H1 (cell line): ENCODE results near the gene RGS6. TPM values are rescaled to one million over a fixed set of nuclear protein-coding genes. Genes with fewer than 3 reads are reported as not detected.

ENCODE experiments used
- CTCF ChIA-PET: fragments of 300-600 bp; sonication (Branson Sonifier 250); formaldehyde crosslinking; loops from one replicate; lab custom pipeline; 2021; ENCODE audit not compliant: partially characterized antibody; lab: Charles Lee
- POLR2A ChIA-PET: fragments of 300-600 bp; sonication (Branson Sonifier 250); formaldehyde crosslinking; loops from one replicate; lab custom pipeline; 2021; ENCODE audit warnings: inconsistent platforms; ENCODE audit not compliant: partially characterized antibody; lab: Charles Lee
- DNase-seq, 2 experiments: peaks; one replicate each; pipeline versions ENCODE4 v3.0.0 to v3.0.0-alpha.2; 2010 to 2022; ENCODE audit warnings: low spot score in 2 of 2, low read depth in 1 of 2, mixed read lengths in 1 of 2
- FAIRE-seq: peaks from 2 replicates; lab custom pipeline; 2011; peaks lifted over from hg19 to GRCh38; lab: Jason Lieb, UNC
- H2AFZ ChIP-seq: 2 replicates; pipeline ENCODE4 v1.8.1; 2012; ENCODE audit warnings: low read length, inconsistent platforms
- H2AK5ac ChIP-seq: 2 replicates; pipeline ENCODE4 v1.6.1; 2013; ENCODE audit warnings: low read depth, low read length
- H2BK120ac ChIP-seq: replicated peaks from 2 replicates; pipeline ENCODE3; 2013; ENCODE audit warnings: low read depth, low read length, inconsistent platforms
- H2BK12ac ChIP-seq: 2 replicates; pipeline ENCODE4 v1.6.1; 2013; ENCODE audit warnings: low read depth, low read length
- H2BK15ac ChIP-seq: 2 replicates; pipeline ENCODE4 v1.6.1; 2013; ENCODE audit warnings: low read length
- H2BK20ac ChIP-seq: 2 replicates; pipeline ENCODE4 v1.6.1; 2013; ENCODE audit warnings: low read length
- H2BK5ac ChIP-seq: 2 replicates; pipeline ENCODE4 v1.6.1; 2013; ENCODE audit warnings: low read depth, low read length
- H3K14ac ChIP-seq: 2 replicates; pipeline ENCODE4 v1.6.1; 2013; ENCODE audit warnings: inconsistent platforms; ENCODE audit not compliant: insufficient read length
- H3K18ac ChIP-seq: 2 replicates; pipeline ENCODE4 v1.6.1; 2013; ENCODE audit warnings: low read length; ENCODE audit errors: extremely low read depth
- H3K23ac ChIP-seq: 2 replicates; pipeline ENCODE4 v1.6.1; 2013; ENCODE audit warnings: inconsistent platforms; ENCODE audit not compliant: insufficient read length
- H3K23me2 ChIP-seq: 2 replicates; pipeline ENCODE4 v1.6.1; 2013; ENCODE audit warnings: low read depth, low read length
- H3K27ac ChIP-seq: 2 replicates; pipeline ENCODE4 v1.6.1; 2011; ENCODE audit warnings: low read depth, low read length, inconsistent platforms
- H3K27me3 ChIP-seq, 4 experiments: replicated peaks in 1 of 4; 1 replicate in 1 of 4; 2 replicates in 3 of 4; pipeline versions ENCODE4 v1.6.1 to v1.8.1; 2011 to 2013; ENCODE audit warnings: low read length in 3 of 4, mild to moderate bottlenecking in 3 of 4, inconsistent platforms in 2 of 4, mixed read lengths in 2 of 4, moderate library complexity in 1 of 4; ENCODE audit not compliant: control insufficient read depth in 3 of 4, insufficient read depth in 3 of 4; ENCODE audit errors: extremely low read depth in 1 of 4
- H3K36me3 ChIP-seq, 4 experiments: 2 replicates each; pipeline versions ENCODE4 v1.6.1 to v1.8.1; 2011 to 2013; ENCODE audit warnings: mild to moderate bottlenecking in 4 of 4, low read length in 3 of 4, moderate library complexity in 2 of 4, control low read depth in 1 of 4, inconsistent platforms in 1 of 4; ENCODE audit not compliant: insufficient read depth in 4 of 4, control insufficient read depth in 2 of 4
- H3K4ac ChIP-seq: replicated peaks from 2 replicates; pipeline ENCODE3; 2013; ENCODE audit warnings: low read length, low read depth, mixed read lengths, inconsistent platforms; ENCODE audit not compliant: insufficient read length
- H3K4me1 ChIP-seq, 4 experiments: replicated peaks in 1 of 4; 1 replicate in 1 of 4; 2 replicates in 3 of 4; pipeline versions ENCODE4 v1.6.1 to v1.8.1; 2011 to 2013; ENCODE audit warnings: low read length in 3 of 4, inconsistent platforms in 2 of 4, mixed read lengths in 1 of 4; ENCODE audit not compliant: insufficient read depth in 4 of 4, control insufficient read depth in 3 of 4
- H3K4me2 ChIP-seq, 2 experiments: 2 replicates each; pipeline versions ENCODE4 v1.6.1 to v1.8.1; 2011 to 2013; ENCODE audit warnings: low read depth in 2 of 2, low read length in 2 of 2, control low read depth in 1 of 2, inconsistent platforms in 1 of 2, mild to moderate bottlenecking in 1 of 2; ENCODE audit not compliant: insufficient read depth in 1 of 2
- H3K4me3 ChIP-seq, 4 experiments: fragments of 200-600, 300-600 bp in 1 of 4; sonication (generic), shearing (Covaris generic), sonication (Bioruptor Twin) in 1 of 4; 2 replicates each; pipeline versions ENCODE4 v1.5.1 to v1.8.1; 2011 to 2016; ENCODE audit warnings: low read length in 4 of 4, low read depth in 3 of 4, control low read depth in 2 of 4, inconsistent platforms in 2 of 4, mild to moderate bottlenecking in 2 of 4, mixed read lengths in 1 of 4, moderate library complexity in 1 of 4; ENCODE audit not compliant: insufficient read depth in 2 of 4; ENCODE audit errors: extremely low read depth in 1 of 4
- H3K56ac ChIP-seq: replicated peaks from 2 replicates; pipeline ENCODE3; 2013; ENCODE audit warnings: low read depth, mild to moderate bottlenecking, mixed read lengths, low read length, inconsistent platforms; ENCODE audit not compliant: insufficient read length
- H3K79me1 ChIP-seq: 2 replicates; pipeline ENCODE4 v1.6.1; 2013; ENCODE audit warnings: low read depth, low read length, control low read depth
- H3K79me2 ChIP-seq, 2 experiments: 2 replicates each; pipeline versions ENCODE4 v1.6.1 to v1.8.1; 2012 to 2013; ENCODE audit warnings: low read length in 2 of 2, mild to moderate bottlenecking in 2 of 2, inconsistent platforms in 1 of 2; ENCODE audit not compliant: insufficient read depth in 2 of 2, control insufficient read depth in 1 of 2
- H3K9ac ChIP-seq, 4 experiments: replicated peaks in 1 of 4; 1 replicate in 1 of 4; 2 replicates in 3 of 4; pipeline versions ENCODE4 v1.6.1 to v1.8.1; 2011 to 2013; ENCODE audit warnings: low read depth in 3 of 4, low read length in 3 of 4, control low read depth in 2 of 4, mild to moderate bottlenecking in 2 of 4, moderate library complexity in 2 of 4, inconsistent platforms in 1 of 4; ENCODE audit errors: extremely low read depth in 1 of 4
- H3K9me3 ChIP-seq, 2 experiments: 2 replicates each; pipeline versions ENCODE4 v1.6.1 to v1.8.1; 2012 to 2013; ENCODE audit warnings: mild to moderate bottlenecking in 2 of 2, moderate library complexity in 2 of 2, control low read depth in 1 of 2, inconsistent platforms in 1 of 2, low read depth in 1 of 2, low read length in 1 of 2, mixed read lengths in 1 of 2; ENCODE audit not compliant: insufficient read depth in 2 of 2
- H4K20me1 ChIP-seq, 2 experiments: replicated peaks in 1 of 2; 2 replicates each; pipeline versions ENCODE3 to v1.8.1; 2011 to 2013; ENCODE audit warnings: inconsistent platforms in 2 of 2, low read length in 2 of 2, mild to moderate bottlenecking in 1 of 2; ENCODE audit not compliant: insufficient read depth in 2 of 2, control insufficient read depth in 1 of 2
- H4K5ac ChIP-seq: 2 replicates; pipeline ENCODE4 v1.6.1; 2013; ENCODE audit warnings: low read length, low read depth, mixed read lengths, inconsistent platforms; ENCODE audit not compliant: insufficient read length
- H4K8ac ChIP-seq: 2 replicates; pipeline ENCODE4 v1.8.0; 2013; ENCODE audit warnings: mild to moderate bottlenecking, moderate library complexity, low read length, inconsistent platforms; ENCODE audit not compliant: insufficient read depth; ENCODE audit errors: extremely low read depth
- H4K91ac ChIP-seq: replicated peaks from 2 replicates; pipeline ENCODE3; 2013; ENCODE audit warnings: low read length, mixed read lengths, inconsistent platforms; ENCODE audit not compliant: insufficient read length
- CHD2 ChIP-seq: IDR thresholded peaks from 2 replicates; pipeline ENCODE4 v1.6.1; 2012; ENCODE audit warnings: low read length, improper control_type of control experiment
- NRF1 ChIP-seq: IDR thresholded peaks from 2 replicates; pipeline ENCODE4 v1.6.1; 2011; ENCODE audit warnings: mild to moderate bottlenecking, low read depth, low read length, improper control_type of control experiment
- TAF1 ChIP-seq: IDR thresholded peaks from 2 replicates; pipeline ENCODE4 v1.6.1; 2011; ENCODE audit warnings: mild to moderate bottlenecking, low read depth, low read length
- WGBS, 2 experiments: shearing (Covaris generic) in 1 of 2; methylation state at CpG; one replicate each; pipeline versions ENCODE4 v1.1.6 to v1.1.7; 2013 to 2015; ENCODE audit warnings: low lambda C conversion rate in 2 of 2, mixed read lengths in 2 of 2, inconsistent platforms in 1 of 2, low coverage in 1 of 2, missing lambda C conversion rate in 1 of 2; ENCODE audit not compliant: insufficient replicate concordance in 2 of 2, insufficient coverage in 1 of 2, insufficient read length in 1 of 2; ENCODE audit errors: extremely low coverage in 1 of 2, missing lambda C conversion rate in 1 of 2; 5-methylcytosine and 5-hydroxymethylcytosine counted together
- polyA plus RNA-seq, 7 experiments: library from polyadenylated mRNA; depleted of rRNA in 3 of 7; stranded (reverse) in 5 of 7; unstranded in 2 of 7; fragments of >200 nt in 5 of 7; fragments of 200-250 nt in 2 of 7; gene quantifications; 1 replicate in 5 of 7; 2 replicates in 1 of 7; 4 replicates in 1 of 7; pipeline versions ENCODE4 v1.2.1 to v1.2.3, GENCODE V29; 2011 to 2013; ENCODE audit warnings: missing spikeins in 2 of 7, mixed read lengths in 2 of 7
- total RNA-seq: library from RNA; stranded (reverse); fragmentation: NEBNext Ultra II Directional; extraction: Animal tissue kit (Norgen Biotek cat#: 25700); gene quantifications from 2 replicates; pipeline ENCODE4 v1.2.1, GENCODE V29; 2021

Gene RGS6
- total and polyA plus RNA-seq, 2 of the 8 experiments (the other 6 are each of a cell fraction or from before 2014, with no cell fraction given): 0.26 to 1.1 TPM

GRCh38 chr14:72278316-72278715 is 346.1 kb downstream of the RGS6 start:
- H3K79me1 ChIP-seq: no peaks in the 10 kb centered on the region
- no peak overlapping the region for H4K5ac ChIP-seq
- H3K9me3 ChIP-seq: peaks cover 8 to 12% of the 10 kb centered on the region in 2 experiments
- H3K23me2 ChIP-seq: no peaks in the 10 kb centered on the region
- POLR2A ChIA-PET: no interaction called here
- H3K4me3 ChIP-seq: no peak overlapping the region
- H3K36me3 ChIP-seq: no peaks in the 10 kb centered on the region
- FAIRE-seq (no peak), DNase-seq (no peak)
- H3K56ac ChIP-seq: no peak overlapping the region
- no peaks in the 10 kb centered on the region for H3K4me1 ChIP-seq
- no peak overlapping the region for H3K23ac ChIP-seq
- no peak overlapping the region for H4K8ac ChIP-seq
- H2AK5ac ChIP-seq: no peak overlapping the region
- H2BK120ac ChIP-seq: no peak overlapping the region
- 93% methylated on average over 3 of the region's 3 CpGs; no CpG with 5 or more reads in 1 of the 2 experiments for WGBS, 2 experiments
- CTCF ChIA-PET: interaction anchor here (0.7 to 1.0 kb wide), 2 partner anchors 14 to 254 kb away, joined by 3 to 10 read pairs; no protein-coding TSS in a partner anchor
- no peak overlapping the region for H3K9ac ChIP-seq
- H2AFZ ChIP-seq: no peak overlapping the region
- no peak overlapping the region for H2BK12ac ChIP-seq
- no peaks in the 10 kb centered on the region for H3K27me3 ChIP-seq
- no peak overlapping the region for H2BK5ac ChIP-seq
- H3K4ac ChIP-seq: no peak overlapping the region
- H3K14ac ChIP-seq: no peak overlapping the region
- H3K4me2 ChIP-seq: no peak overlapping the region
- no peak overlapping the region for H2BK15ac ChIP-seq
- no peak overlapping the region for H2BK20ac ChIP-seq
- no peaks in the 10 kb centered on the region for H3K79me2 ChIP-seq
- no peak overlapping the region for H3K27ac ChIP-seq
- no peaks in the 10 kb centered on the region for H4K20me1 ChIP-seq
- TF ChIP-seq CHD2 (no peak), NRF1 (no peak), TAF1 (no peak)
- H4K91ac ChIP-seq: no peak overlapping the region
- no peak overlapping the region for H3K18ac ChIP-seq
